Liver (tissue), 9 donors: ENCODE measurements around the gene MMS22L. TPM values are rescaled to one million over a fixed set of nuclear protein-coding genes. Genes with fewer than 3 reads are reported as not detected.

ENCODE experiments used
- DNase-seq: peaks from one replicate; pipeline ENCODE4 v3.0.0-alpha.2; 2017; ENCODE audit warnings: low spot score
- H3K27ac ChIP-seq, 2 donors: one replicate each; pipeline ENCODE4 v1.7.0; 2013; ENCODE audit warnings: inconsistent platforms in 2 of 2, low read length in 2 of 2, control low read depth in 1 of 2, low read depth in 1 of 2, mild to moderate bottlenecking in 1 of 2
- H3K27me3 ChIP-seq, 4 donors: one replicate each; pipeline versions ENCODE4 v1.6.1 to v1.7.0; 2013; ENCODE audit warnings: low read length in 3 of 4, inconsistent platforms in 1 of 4, mild to moderate bottlenecking in 1 of 4, moderate library complexity in 1 of 4; ENCODE audit not compliant: control insufficient read depth in 4 of 4, insufficient read depth in 4 of 4
- H3K36me3 ChIP-seq, 4 donors: one replicate each; pipeline versions ENCODE4 v1.6.1 to v1.7.0; 2013; ENCODE audit warnings: low read length in 3 of 4, mild to moderate bottlenecking in 3 of 4, low read depth in 1 of 4, moderate library complexity in 1 of 4; ENCODE audit not compliant: control insufficient read depth in 4 of 4, insufficient read depth in 3 of 4
- H3K4me1 ChIP-seq, 4 donors: one replicate each; pipeline versions ENCODE4 v1.6.1 to v1.7.0; 2013; ENCODE audit warnings: low read length in 3 of 4, mild to moderate bottlenecking in 3 of 4, moderate library complexity in 1 of 4; ENCODE audit not compliant: control insufficient read depth in 4 of 4, insufficient read depth in 4 of 4
- H3K4me3 ChIP-seq, 3 donors: one replicate each; pipeline versions ENCODE4 v1.6.1 to v1.7.0; 2013; ENCODE audit warnings: low read length in 3 of 3, control low read depth in 1 of 3, low read depth in 1 of 3, mild to moderate bottlenecking in 1 of 3
- H3K9ac ChIP-seq, 2 donors: one replicate each; pipeline ENCODE4 v1.7.0; 2013; ENCODE audit warnings: low read length in 2 of 2, mild to moderate bottlenecking in 2 of 2, moderate library complexity in 2 of 2, control low read depth in 1 of 2, low read depth in 1 of 2
- H3K9me3 ChIP-seq, 4 donors: one replicate each; pipeline versions ENCODE4 v1.6.1 to v1.7.0; 2013; ENCODE audit warnings: low read length in 3 of 4; ENCODE audit not compliant: control insufficient read depth in 4 of 4
- ATF3 ChIP-seq: IDR thresholded peaks from 2 replicates; pipeline ENCODE4 v1.6.1; 2016; ENCODE audit warnings: antibody characterized with exemption
- EGR1 ChIP-seq, 2 donors: IDR thresholded peaks; 2 replicates each; pipeline ENCODE4 v1.6.1; 2016 to 2018; ENCODE audit warnings: antibody characterized with exemption in 2 of 2, low read depth in 2 of 2
- FOXA1 ChIP-seq: IDR thresholded peaks from 2 replicates; pipeline ENCODE4 v1.6.1; 2016; ENCODE audit warnings: antibody characterized with exemption
- FOXA2 ChIP-seq: IDR thresholded peaks from 2 replicates; pipeline ENCODE4 v1.6.1; 2016; ENCODE audit warnings: antibody characterized with exemption
- GABPA ChIP-seq, 2 donors: IDR thresholded peaks in 1 of 2; conservative IDR thresholded peaks in 1 of 2; 2 replicates each; pipeline ENCODE4 v1.6.1; 2016; ENCODE audit warnings: antibody characterized with exemption in 2 of 2, mild to moderate bottlenecking in 1 of 2, moderate library complexity in 1 of 2
- HNF4A ChIP-seq, 2 donors: conservative IDR thresholded peaks; 2 replicates each; pipeline ENCODE4 v1.6.1; 2016; ENCODE audit warnings: antibody characterized with exemption in 2 of 2, mild to moderate bottlenecking in 2 of 2
- HNF4G ChIP-seq: IDR thresholded peaks from 2 replicates; pipeline ENCODE4 v1.6.1; 2016; ENCODE audit warnings: antibody characterized with exemption
- JUND ChIP-seq, 2 donors: IDR thresholded peaks; 2 replicates each; pipeline ENCODE4 v1.6.1; 2016; ENCODE audit warnings: antibody characterized with exemption in 2 of 2
- MAX ChIP-seq: IDR thresholded peaks from 2 replicates; pipeline ENCODE4 v1.6.1; 2016; ENCODE audit warnings: antibody characterized with exemption
- NR2F2 ChIP-seq: IDR thresholded peaks from 2 replicates; pipeline ENCODE4 v1.6.1; 2016; ENCODE audit warnings: antibody characterized with exemption
- RAD21 ChIP-seq, 2 donors: IDR thresholded peaks; 2 replicates each; pipeline ENCODE4 v1.6.1; 2016; ENCODE audit warnings: antibody characterized with exemption in 2 of 2, mild to moderate bottlenecking in 2 of 2
- REST ChIP-seq: IDR thresholded peaks from 2 replicates; pipeline ENCODE4 v1.6.1; 2016; ENCODE audit warnings: antibody characterized with exemption, mild to moderate bottlenecking
- RXRA ChIP-seq, 2 donors: IDR thresholded peaks; 2 replicates each; pipeline ENCODE4 v1.6.1; 2017 to 2018; ENCODE audit warnings: antibody characterized with exemption in 2 of 2, mild to moderate bottlenecking in 1 of 2
- SP1 ChIP-seq: IDR thresholded peaks from 2 replicates; pipeline ENCODE4 v1.6.1; 2018; ENCODE audit warnings: antibody characterized with exemption, mild to moderate bottlenecking
- TAF1 ChIP-seq: conservative IDR thresholded peaks from 2 replicates; pipeline ENCODE4 v1.6.1; 2016; ENCODE audit warnings: antibody characterized with exemption, mild to moderate bottlenecking
- YY1 ChIP-seq: IDR thresholded peaks from 2 replicates; pipeline ENCODE4 v1.6.1; 2016; ENCODE audit warnings: antibody characterized with exemption, mild to moderate bottlenecking
- ZBTB33 ChIP-seq: IDR thresholded peaks from 2 replicates; pipeline ENCODE4 v1.6.1; 2016; ENCODE audit warnings: antibody characterized with exemption
- WGBS: extraction: QIAGEN DNeasy Blood & Tissue Kit; methylation state at CpG from one replicate; pipeline ENCODE4 v1.1.7; 2013; 5-methylcytosine and 5-hydroxymethylcytosine counted together
- polyA plus RNA-seq, 2 donors: library from polyadenylated mRNA; stranded (reverse) in 1 of 2; unstranded in 1 of 2; fragments of 200-250 nt in 1 of 2; fragments of >200 nt in 1 of 2; fragmentation: Nextera tagmentation in 1 of 2; extraction: Ambion mirVana in 1 of 2; gene quantifications; one replicate each; pipeline versions ENCODE4 v1.2.1 to v1.2.3, GENCODE V29; 2013 to 2015
- total RNA-seq, 2 donors: library from RNA; depleted of rRNA; stranded (reverse); fragments of >200 nt; gene quantifications; one replicate each; pipeline ENCODE4 v1.2.3, GENCODE V29; 2014
- TF ChIP-seq, protein P1 (sequence below): fragments of 150-350 bp; IDR thresholded peaks from 2 replicates; pipeline ENCODE4 v1.5.1; 2017; ENCODE audit warnings: improper control_type of control experiment, low read depth, low read length; ENCODE audit not compliant: missing input control
- donor health status: healthy.
- donor health status: healthy.
- donor health status: healthy.
- donor health status: healthy.
- donor health status: healthy.

The MMS22L gene
- total and polyA plus RNA-seq, 4 donors: 0.32 to 14.9 (median 2.6) TPM

DNA sequence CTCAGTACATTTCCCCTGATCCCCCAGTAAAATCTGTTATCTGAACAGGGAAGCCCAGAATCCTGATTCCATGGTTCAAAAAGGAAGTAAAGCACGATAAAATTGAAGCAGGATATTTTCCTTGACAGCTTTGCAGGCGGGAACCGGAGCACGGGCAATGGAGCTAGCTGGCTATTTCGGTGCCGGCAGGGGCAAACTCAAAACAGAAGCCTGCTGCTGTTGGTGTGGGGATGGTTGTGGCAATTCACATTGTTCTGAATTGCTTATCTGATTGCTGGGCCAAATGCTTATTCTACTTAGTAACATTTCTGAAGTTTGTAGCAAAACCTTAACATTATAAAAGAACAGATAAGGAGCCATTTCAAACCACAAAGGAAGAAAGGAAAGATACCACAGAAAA lies 172.4 kb downstream of the MMS22L start (continued):
- TF ChIP-seq, protein P1, sequence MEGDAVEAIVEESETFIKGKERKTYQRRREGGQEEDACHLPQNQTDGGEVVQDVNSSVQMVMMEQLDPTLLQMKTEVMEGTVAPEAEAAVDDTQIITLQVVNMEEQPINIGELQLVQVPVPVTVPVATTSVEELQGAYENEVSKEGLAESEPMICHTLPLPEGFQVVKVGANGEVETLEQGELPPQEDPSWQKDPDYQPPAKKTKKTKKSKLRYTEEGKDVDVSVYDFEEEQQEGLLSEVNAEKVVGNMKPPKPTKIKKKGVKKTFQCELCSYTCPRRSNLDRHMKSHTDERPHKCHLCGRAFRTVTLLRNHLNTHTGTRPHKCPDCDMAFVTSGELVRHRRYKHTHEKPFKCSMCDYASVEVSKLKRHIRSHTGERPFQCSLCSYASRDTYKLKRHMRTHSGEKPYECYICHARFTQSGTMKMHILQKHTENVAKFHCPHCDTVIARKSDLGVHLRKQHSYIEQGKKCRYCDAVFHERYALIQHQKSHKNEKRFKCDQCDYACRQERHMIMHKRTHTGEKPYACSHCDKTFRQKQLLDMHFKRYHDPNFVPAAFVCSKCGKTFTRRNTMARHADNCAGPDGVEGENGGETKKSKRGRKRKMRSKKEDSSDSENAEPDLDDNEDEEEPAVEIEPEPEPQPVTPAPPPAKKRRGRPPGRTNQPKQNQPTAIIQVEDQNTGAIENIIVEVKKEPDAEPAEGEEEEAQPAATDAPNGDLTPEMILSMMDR: no peak
- TF ChIP-seq YY1: no peak

DNA sequence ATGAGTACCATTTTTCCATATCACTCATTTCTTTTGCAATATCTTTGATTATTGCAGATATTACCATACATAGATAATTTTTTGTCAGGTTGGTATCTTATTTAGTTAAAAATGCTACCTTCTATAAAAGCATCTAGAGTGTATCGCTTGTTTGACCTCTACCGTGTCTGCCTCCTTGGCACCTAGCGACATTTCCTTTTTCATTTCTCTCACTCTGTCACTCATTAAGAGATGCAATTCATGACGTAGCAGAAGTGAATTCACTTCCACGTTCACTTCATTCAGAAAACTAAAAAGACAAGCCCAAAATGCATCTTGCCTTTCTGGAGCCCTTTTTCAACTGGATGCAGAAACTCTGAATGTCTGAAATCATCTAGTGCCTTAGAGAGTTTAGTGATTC lies 172.9 kb downstream of the MMS22L start:
- Histone ChIP-seq H3K9me3 (no peaks in the 10 kb centered on the region), H3K4me1 (no peaks in the 10 kb centered on the region), H3K9ac (no peak overlapping the region), H3K27me3 (no peaks in the 10 kb centered on the region), H3K4me3 (no peak overlapping the region), H3K27ac (no peak overlapping the region), H3K36me3 (no peaks in the 10 kb centered on the region)
- WGBS: 69% methylated on average over 5 of the region's 5 CpGs
- no peak for DNase-seq
- TF ChIP-seq NR2F2: no peak
- no peak for TF ChIP-seq HNF4G
- TF ChIP-seq TAF1: no peak
- TF ChIP-seq HNF4A (conservative IDR thresholded peaks at IDR 0.05): no peak
- TF ChIP-seq EGR1 (IDR thresholded peaks at IDR 0.05; ENCODE audit: low read depth in 2 of 2): no peak
- no peak for TF ChIP-seq RAD21 (IDR thresholded peaks at IDR 0.05)
- no peak for TF ChIP-seq REST
- TF ChIP-seq SP1: no peak
- no peak for TF ChIP-seq FOXA2
- no peak for TF ChIP-seq JUND (IDR thresholded peaks at IDR 0.05)
- TF ChIP-seq RXRA (IDR thresholded peaks at IDR 0.05): no peak
- TF ChIP-seq MAX: no peak
- TF ChIP-seq, protein P1: no peak
- no peak for TF ChIP-seq FOXA1
- TF ChIP-seq ZBTB33: no peak
- no peak for TF ChIP-seq ATF3
- TF ChIP-seq YY1: no peak
- TF ChIP-seq GABPA (IDR thresholded peaks at IDR 0.05 in 1 of 2, conservative IDR thresholded peaks at IDR 0.05 in 1 of 2): no peak
